ENCODE measurements around the gene STIMATE.
A peak's percentile ranks its signal among the peaks of the same experiment; 100 is the strongest.

The STIMATE gene

GRCh38 chr3:52811452-52812011 lies 85.8 kb downstream of the STIMATE start:
- DNase-seq, result no peak

- no peak for DNase-seq
Observed at GRCh38 chr3:52810923-52811322, 86.4 kb downstream of the STIMATE start.

- no peak for DNase-seq
Observed at GRCh38 chr3:52809662-52810377, 87.5 kb downstream of the STIMATE start.

- DNase-seq, result no peak
Observed at GRCh38 chr3:52809149-52809548, 88.2 kb downstream of the STIMATE start.

GRCh38 chr3:52805270-52806039 lies 91.9 kb downstream of the STIMATE start:
- no peak for DNase-seq

GRCh38 chr3:52801839-52802238 lies 95.5 kb downstream of the STIMATE start:
- no peak for DNase-seq

- DNase-seq, result no peak
Observed at GRCh38 chr3:52800079-52800478, 97.3 kb downstream of the STIMATE start.

GRCh38 chr3:52798978-52799476 lies 98.3 kb downstream of the STIMATE start:
- DNase-seq, result peak; percentile 36 to 43

- no peak for DNase-seq
Observed at GRCh38 chr3:52798376-52798977, 98.9 kb downstream of the STIMATE start.

- DNase-seq, result no peak
Observed at GRCh38 chr3:52796411-52796810, 100.9 kb downstream of the STIMATE start.

GRCh38 chr3:52795298-52795900 lies 101.9 kb downstream of the STIMATE start:
- no peak for DNase-seq

- DNase-seq, result no peak
Observed at GRCh38 chr3:52794612-52795099, 102.7 kb downstream of the STIMATE start, which contains the start of gene ITIH3. TSS of gene ITIH3 (plus strand) at chr3:52794796. CDS start at chr3:52794804, 8 bp downstream.

- DNase-seq, result no peak
Observed at GRCh38 chr3:52793702-52794611, 103.4 kb downstream of the STIMATE start.

GRCh38 chr3:52792961-52793695 lies 104.2 kb downstream of the STIMATE start:
- no peak for DNase-seq

GRCh38 chr3:52792413-52792812 lies 104.9 kb downstream of the STIMATE start:
- DNase-seq, result no peak

GRCh38 chr3:52791928-52792327 lies 105.4 kb downstream of the STIMATE start:
- no peak for DNase-seq

GRCh38 chr3:52791366-52791765 lies 106.0 kb downstream of the STIMATE start:
- DNase-seq, result no peak

GRCh38 chr3:52790741-52791140 lies 106.6 kb downstream of the STIMATE start:
- DNase-seq, result no peak

GRCh38 chr3:52790337-52790736 lies 107.0 kb downstream of the STIMATE start:
- DNase-seq, result no peak

GRCh38 chr3:52789746-52790040 lies 107.7 kb downstream of the STIMATE start:
- DNase-seq, result no peak

Data from activated CD4-positive, alpha-beta T cell treated with anti-CD3 and anti-CD28 coated beads, Interleukin-2, amount 50 U/mL, for 48 hours (primary cell).